H1 (cell line): ENCODE measurements around the gene CCDC106. TPM values are rescaled to one million over a fixed set of nuclear protein-coding genes. Genes with fewer than 3 reads are reported as not detected.

Experiments
- CTCF ChIA-PET: fragments of 300-600 bp; sonication (Branson Sonifier 250); formaldehyde crosslinking; loops from one replicate; lab custom pipeline; 2021; ENCODE audit not compliant: partially characterized antibody; lab: Charles Lee
- POLR2A ChIA-PET: fragments of 300-600 bp; sonication (Branson Sonifier 250); formaldehyde crosslinking; loops from one replicate; lab custom pipeline; 2021; ENCODE audit warnings: inconsistent platforms; ENCODE audit not compliant: partially characterized antibody; lab: Charles Lee
- DNase-seq, 2 experiments: peaks; one replicate each; pipeline versions ENCODE4 v3.0.0 to v3.0.0-alpha.2; 2010 to 2022; ENCODE audit warnings: low spot score in 2 of 2, low read depth in 1 of 2, mixed read lengths in 1 of 2
- FAIRE-seq: peaks from 2 replicates; lab custom pipeline; 2011; peaks lifted over from hg19 to GRCh38; lab: Jason Lieb, UNC
- H2AFZ ChIP-seq: 2 replicates; pipeline ENCODE4 v1.8.1; 2012; ENCODE audit warnings: low read length, inconsistent platforms
- H2AK5ac ChIP-seq: 2 replicates; pipeline ENCODE4 v1.6.1; 2013; ENCODE audit warnings: low read depth, low read length
- H2BK120ac ChIP-seq: replicated peaks from 2 replicates; pipeline ENCODE3; 2013; ENCODE audit warnings: low read depth, low read length, inconsistent platforms
- H2BK12ac ChIP-seq: 2 replicates; pipeline ENCODE4 v1.6.1; 2013; ENCODE audit warnings: low read depth, low read length
- H2BK15ac ChIP-seq: 2 replicates; pipeline ENCODE4 v1.6.1; 2013; ENCODE audit warnings: low read length
- H2BK20ac ChIP-seq: 2 replicates; pipeline ENCODE4 v1.6.1; 2013; ENCODE audit warnings: low read length
- H2BK5ac ChIP-seq: 2 replicates; pipeline ENCODE4 v1.6.1; 2013; ENCODE audit warnings: low read depth, low read length
- H3K14ac ChIP-seq: 2 replicates; pipeline ENCODE4 v1.6.1; 2013; ENCODE audit warnings: inconsistent platforms; ENCODE audit not compliant: insufficient read length
- H3K18ac ChIP-seq: 2 replicates; pipeline ENCODE4 v1.6.1; 2013; ENCODE audit warnings: low read length; ENCODE audit errors: extremely low read depth
- H3K23ac ChIP-seq: 2 replicates; pipeline ENCODE4 v1.6.1; 2013; ENCODE audit warnings: inconsistent platforms; ENCODE audit not compliant: insufficient read length
- H3K23me2 ChIP-seq: 2 replicates; pipeline ENCODE4 v1.6.1; 2013; ENCODE audit warnings: low read depth, low read length
- H3K27ac ChIP-seq: 2 replicates; pipeline ENCODE4 v1.6.1; 2011; ENCODE audit warnings: low read depth, low read length, inconsistent platforms
- H3K27me3 ChIP-seq, 4 experiments: replicated peaks in 1 of 4; 1 replicate in 1 of 4; 2 replicates in 3 of 4; pipeline versions ENCODE4 v1.6.1 to v1.8.1; 2011 to 2013; ENCODE audit warnings: low read length in 3 of 4, mild to moderate bottlenecking in 3 of 4, inconsistent platforms in 2 of 4, mixed read lengths in 2 of 4, moderate library complexity in 1 of 4; ENCODE audit not compliant: control insufficient read depth in 3 of 4, insufficient read depth in 3 of 4; ENCODE audit errors: extremely low read depth in 1 of 4
- H3K36me3 ChIP-seq, 4 experiments: 2 replicates each; pipeline versions ENCODE4 v1.6.1 to v1.8.1; 2011 to 2013; ENCODE audit warnings: mild to moderate bottlenecking in 4 of 4, low read length in 3 of 4, moderate library complexity in 2 of 4, control low read depth in 1 of 4, inconsistent platforms in 1 of 4; ENCODE audit not compliant: insufficient read depth in 4 of 4, control insufficient read depth in 2 of 4
- H3K4ac ChIP-seq: replicated peaks from 2 replicates; pipeline ENCODE3; 2013; ENCODE audit warnings: low read length, low read depth, mixed read lengths, inconsistent platforms; ENCODE audit not compliant: insufficient read length
- H3K4me1 ChIP-seq, 4 experiments: replicated peaks in 1 of 4; 1 replicate in 1 of 4; 2 replicates in 3 of 4; pipeline versions ENCODE4 v1.6.1 to v1.8.1; 2011 to 2013; ENCODE audit warnings: low read length in 3 of 4, inconsistent platforms in 2 of 4, mixed read lengths in 1 of 4; ENCODE audit not compliant: insufficient read depth in 4 of 4, control insufficient read depth in 3 of 4
- H3K4me2 ChIP-seq, 2 experiments: 2 replicates each; pipeline versions ENCODE4 v1.6.1 to v1.8.1; 2011 to 2013; ENCODE audit warnings: low read depth in 2 of 2, low read length in 2 of 2, control low read depth in 1 of 2, inconsistent platforms in 1 of 2, mild to moderate bottlenecking in 1 of 2; ENCODE audit not compliant: insufficient read depth in 1 of 2
- H3K4me3 ChIP-seq, 4 experiments: fragments of 200-600, 300-600 bp in 1 of 4; sonication (generic), shearing (Covaris generic), sonication (Bioruptor Twin) in 1 of 4; 2 replicates each; pipeline versions ENCODE4 v1.5.1 to v1.8.1; 2011 to 2016; ENCODE audit warnings: low read length in 4 of 4, low read depth in 3 of 4, control low read depth in 2 of 4, inconsistent platforms in 2 of 4, mild to moderate bottlenecking in 2 of 4, mixed read lengths in 1 of 4, moderate library complexity in 1 of 4; ENCODE audit not compliant: insufficient read depth in 2 of 4; ENCODE audit errors: extremely low read depth in 1 of 4
- H3K56ac ChIP-seq: replicated peaks from 2 replicates; pipeline ENCODE3; 2013; ENCODE audit warnings: low read depth, mild to moderate bottlenecking, mixed read lengths, low read length, inconsistent platforms; ENCODE audit not compliant: insufficient read length
- H3K79me1 ChIP-seq: 2 replicates; pipeline ENCODE4 v1.6.1; 2013; ENCODE audit warnings: low read depth, low read length, control low read depth
- H3K79me2 ChIP-seq, 2 experiments: 2 replicates each; pipeline versions ENCODE4 v1.6.1 to v1.8.1; 2012 to 2013; ENCODE audit warnings: low read length in 2 of 2, mild to moderate bottlenecking in 2 of 2, inconsistent platforms in 1 of 2; ENCODE audit not compliant: insufficient read depth in 2 of 2, control insufficient read depth in 1 of 2
- H3K9ac ChIP-seq, 4 experiments: replicated peaks in 1 of 4; 1 replicate in 1 of 4; 2 replicates in 3 of 4; pipeline versions ENCODE4 v1.6.1 to v1.8.1; 2011 to 2013; ENCODE audit warnings: low read depth in 3 of 4, low read length in 3 of 4, control low read depth in 2 of 4, mild to moderate bottlenecking in 2 of 4, moderate library complexity in 2 of 4, inconsistent platforms in 1 of 4; ENCODE audit errors: extremely low read depth in 1 of 4
- H3K9me3 ChIP-seq, 2 experiments: 2 replicates each; pipeline versions ENCODE4 v1.6.1 to v1.8.1; 2012 to 2013; ENCODE audit warnings: mild to moderate bottlenecking in 2 of 2, moderate library complexity in 2 of 2, control low read depth in 1 of 2, inconsistent platforms in 1 of 2, low read depth in 1 of 2, low read length in 1 of 2, mixed read lengths in 1 of 2; ENCODE audit not compliant: insufficient read depth in 2 of 2
- H4K20me1 ChIP-seq, 2 experiments: replicated peaks in 1 of 2; 2 replicates each; pipeline versions ENCODE3 to v1.8.1; 2011 to 2013; ENCODE audit warnings: inconsistent platforms in 2 of 2, low read length in 2 of 2, mild to moderate bottlenecking in 1 of 2; ENCODE audit not compliant: insufficient read depth in 2 of 2, control insufficient read depth in 1 of 2
- H4K5ac ChIP-seq: 2 replicates; pipeline ENCODE4 v1.6.1; 2013; ENCODE audit warnings: low read length, low read depth, mixed read lengths, inconsistent platforms; ENCODE audit not compliant: insufficient read length
- H4K8ac ChIP-seq: 2 replicates; pipeline ENCODE4 v1.8.0; 2013; ENCODE audit warnings: mild to moderate bottlenecking, moderate library complexity, low read length, inconsistent platforms; ENCODE audit not compliant: insufficient read depth; ENCODE audit errors: extremely low read depth
- H4K91ac ChIP-seq: replicated peaks from 2 replicates; pipeline ENCODE3; 2013; ENCODE audit warnings: low read length, mixed read lengths, inconsistent platforms; ENCODE audit not compliant: insufficient read length
- CREB1 ChIP-seq: IDR thresholded peaks from 2 replicates; pipeline ENCODE4 v1.6.1; 2012; ENCODE audit warnings: inconsistent platforms
- KDM1A ChIP-seq: fragments of 200-600, 300-600 bp; sonication (generic); IDR thresholded peaks from 2 replicates; pipeline ENCODE4 v1.7.1; 2016; ENCODE audit warnings: mild to moderate bottlenecking, low read length, borderline replicate concordance
- KDM5A ChIP-seq: fragments of 200-600 bp; IDR thresholded peaks from 2 replicates; pipeline ENCODE4 v1.7.1; 2012; ENCODE audit warnings: mild to moderate bottlenecking, low read length, inconsistent platforms, mixed read lengths
- POLR2AphosphoS5 ChIP-seq: IDR thresholded peaks from 2 replicates; pipeline ENCODE4 v1.6.1; 2011; ENCODE audit warnings: low read depth, low read length
- WGBS, 2 experiments: shearing (Covaris generic) in 1 of 2; methylation state at CpG; one replicate each; pipeline versions ENCODE4 v1.1.6 to v1.1.7; 2013 to 2015; ENCODE audit warnings: low lambda C conversion rate in 2 of 2, mixed read lengths in 2 of 2, inconsistent platforms in 1 of 2, low coverage in 1 of 2, missing lambda C conversion rate in 1 of 2; ENCODE audit not compliant: insufficient replicate concordance in 2 of 2, insufficient coverage in 1 of 2, insufficient read length in 1 of 2; ENCODE audit errors: extremely low coverage in 1 of 2, missing lambda C conversion rate in 1 of 2; 5-methylcytosine and 5-hydroxymethylcytosine counted together
- polyA plus RNA-seq, 7 experiments: library from polyadenylated mRNA; depleted of rRNA in 3 of 7; stranded (reverse) in 5 of 7; unstranded in 2 of 7; fragments of >200 nt in 5 of 7; fragments of 200-250 nt in 2 of 7; gene quantifications; 1 replicate in 5 of 7; 2 replicates in 1 of 7; 4 replicates in 1 of 7; pipeline versions ENCODE4 v1.2.1 to v1.2.3, GENCODE V29; 2011 to 2013; ENCODE audit warnings: missing spikeins in 2 of 7, mixed read lengths in 2 of 7
- total RNA-seq: library from RNA; stranded (reverse); fragmentation: NEBNext Ultra II Directional; extraction: Animal tissue kit (Norgen Biotek cat#: 25700); gene quantifications from 2 replicates; pipeline ENCODE4 v1.2.1, GENCODE V29; 2021
- TF ChIP-seq, protein P1 (sequence below): IDR thresholded peaks from 2 replicates; pipeline ENCODE4 v1.6.1; 2012; ENCODE audit warnings: low read length, inconsistent platforms

The CCDC106 gene
- total and polyA plus RNA-seq, 2 of the 8 experiments (the other 6 are each of a cell fraction or from before 2014, with no cell fraction given) = 12.0 to 20.1 TPM

DNA sequence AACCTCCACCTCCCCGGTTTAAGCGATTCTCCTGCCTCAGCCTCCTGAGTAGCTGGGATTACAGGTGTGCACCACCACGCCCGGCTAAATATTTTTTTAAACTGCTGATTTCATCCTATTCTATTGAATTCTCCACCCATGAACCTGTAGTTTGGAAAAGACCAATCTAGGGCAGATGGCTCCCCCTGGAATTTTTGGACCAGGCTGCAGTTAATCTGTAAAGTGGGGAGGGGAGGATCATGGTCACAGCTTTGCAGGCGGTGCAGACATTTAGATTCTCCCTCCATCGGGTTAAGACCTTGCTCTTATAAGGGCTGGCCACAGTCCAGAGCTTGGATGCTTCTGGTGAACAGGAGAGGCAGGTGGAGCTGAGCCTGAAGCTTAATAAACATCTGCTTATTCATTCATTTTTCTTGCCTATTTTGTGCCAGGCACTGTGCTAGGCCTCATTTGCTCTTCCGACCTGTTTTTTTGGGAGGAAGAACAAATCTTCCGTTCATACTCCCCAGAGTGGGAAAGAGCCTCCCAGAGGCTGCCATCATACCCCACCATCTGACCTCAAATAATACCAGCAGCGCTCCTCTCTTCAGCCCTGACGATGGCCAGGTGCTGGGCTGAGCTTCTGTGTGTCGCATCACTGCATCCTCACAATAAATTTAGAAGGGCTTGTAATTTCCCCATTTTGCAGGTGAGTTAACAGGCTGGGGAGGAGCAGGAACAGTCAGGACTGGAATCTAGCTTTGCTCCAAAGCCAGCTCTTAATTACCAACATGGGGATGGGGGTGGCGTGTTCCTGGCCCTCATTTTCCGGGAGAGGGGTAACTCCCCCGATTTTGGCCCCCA, 902 bp upstream of the CCDC106 start:
- FAIRE-seq (no peak), DNase-seq (no peak)
- H3K4me3 ChIP-seq = peak overlapping the region; percentile 72 to 85 (median 78)
- ChIA-PET CTCF (interaction anchor here (0.7 to 6.9 kb wide), 8 partner anchors 10 to 701 kb away, joined by 3 to 56 read pairs (median 4); partner anchors contain the start of gene ZNF865), POLR2A (interaction anchor here (0.6 to 9.2 kb wide), 21 partner anchors 8 to 554 kb away, joined by 3 to 96 read pairs (median 4); partner anchors contain the start of genes FIZ1, NAT14, ZNF628 and ZNF784)
- H3K36me3 ChIP-seq = peaks cover 7 to 13% (median 11%) of the 10 kb centered on the region in 4 experiments
- no peak overlapping the region for H2BK15ac ChIP-seq
- H3K27ac ChIP-seq = no peak overlapping the region
- H4K91ac ChIP-seq = peak overlapping the region; percentile 26
- peaks cover 0 to 4% of the 10 kb centered on the region in 2 experiments for H4K20me1 ChIP-seq
- no peak overlapping the region for H2AK5ac ChIP-seq
- no peak overlapping the region for H2BK20ac ChIP-seq
- 58% methylated on average over 14 of the region's 14 CpGs; no CpG with 5 or more reads in 1 of the 2 experiments for WGBS, 2 experiments
- peaks cover 0 to 20% (median 10%) of the 10 kb centered on the region in 4 experiments; a peak in 6 of 7 replicates for H3K4me1 ChIP-seq
- H2BK5ac ChIP-seq = no peak overlapping the region
- peaks cover 26% of the 10 kb centered on the region for H3K23me2 ChIP-seq
- H3K9ac ChIP-seq = peak overlapping the region in 1 of 4 experiments; percentile 16; a peak in 2 of 7 replicates
- H3K79me2 ChIP-seq = peaks cover 4 to 21% of the 10 kb centered on the region in 2 experiments; a peak in 3 of 4 replicates
- H3K4ac ChIP-seq = peak overlapping the region; percentile 74
- TF ChIP-seq KDM1A (no peak), CREB1 (no peak), POLR2AphosphoS5 (peak; percentile 29; the same call in 1 of the 2 replicates), KDM5A (no peak)
- TF ChIP-seq, protein P1, sequence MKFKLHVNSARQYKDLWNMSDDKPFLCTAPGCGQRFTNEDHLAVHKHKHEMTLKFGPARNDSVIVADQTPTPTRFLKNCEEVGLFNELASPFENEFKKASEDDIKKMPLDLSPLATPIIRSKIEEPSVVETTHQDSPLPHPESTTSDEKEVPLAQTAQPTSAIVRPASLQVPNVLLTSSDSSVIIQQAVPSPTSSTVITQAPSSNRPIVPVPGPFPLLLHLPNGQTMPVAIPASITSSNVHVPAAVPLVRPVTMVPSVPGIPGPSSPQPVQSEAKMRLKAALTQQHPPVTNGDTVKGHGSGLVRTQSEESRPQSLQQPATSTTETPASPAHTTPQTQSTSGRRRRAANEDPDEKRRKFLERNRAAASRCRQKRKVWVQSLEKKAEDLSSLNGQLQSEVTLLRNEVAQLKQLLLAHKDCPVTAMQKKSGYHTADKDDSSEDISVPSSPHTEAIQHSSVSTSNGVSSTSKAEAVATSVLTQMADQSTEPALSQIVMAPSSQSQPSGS = no peak
- peak overlapping the region; percentile 87 for H3K18ac ChIP-seq
- no peak overlapping the region for H3K23ac ChIP-seq
- H3K14ac ChIP-seq = peak overlapping the region; percentile 27
- peaks cover 14% of the 10 kb centered on the region for H3K79me1 ChIP-seq
- no peak overlapping the region for H2AFZ ChIP-seq
- no peaks in the 10 kb centered on the region for H3K27me3 ChIP-seq
- H4K5ac ChIP-seq = no peak overlapping the region
- H3K9me3 ChIP-seq = no peaks in the 10 kb centered on the region
- peak overlapping the region; percentile 80 for H3K56ac ChIP-seq
- no peak overlapping the region for H2BK120ac ChIP-seq
- no peak overlapping the region; the same call in 1 of the 2 replicates for H4K8ac ChIP-seq
- no peak overlapping the region for H2BK12ac ChIP-seq
- H3K4me2 ChIP-seq = peak overlapping the region; percentile 78 to 81
